ENCODE measurements around the gene SNX9. TPM values are rescaled to one million over a fixed set of nuclear protein-coding genes. Genes with fewer than 3 reads are reported as not detected.
A peak's percentile ranks its signal among the peaks of the same experiment; 100 is the strongest.

SNX9 gene
- total and polyA plus RNA-seq, 2 of the 4 experiments (the other 2 are of a cell fraction) = 35.3 to 41.2 TPM

DNA sequence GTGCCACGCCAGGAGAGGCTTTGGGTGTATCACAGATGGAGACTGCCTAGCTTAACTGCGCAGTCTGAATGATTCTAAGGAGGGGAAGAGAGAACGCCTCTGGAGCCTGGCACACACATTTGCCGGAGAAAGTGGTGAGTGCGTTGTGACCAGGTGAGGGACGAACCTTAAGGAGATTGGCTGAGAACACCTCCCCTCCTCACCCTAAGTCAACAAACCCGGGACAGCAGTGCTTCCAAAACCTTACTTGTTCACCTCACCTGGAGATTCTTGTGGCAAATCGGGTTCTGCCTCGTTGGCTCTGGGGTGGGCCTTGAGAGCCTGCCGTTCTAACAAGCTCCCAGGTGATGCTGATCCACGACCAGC is 168.0 kb downstream of the SNX9 start:
- no peak overlapping the region for H3K4me2 ChIP-seq (ENCODE audit: low read depth, low read length)
- H2AFZ ChIP-seq (replicated peaks; ENCODE audit: low read length, poor library complexity) = no peak overlapping the region
- peaks cover 20 to 75% of the 10 kb centered on the region in 2 experiments for H3K79me1 ChIP-seq (ENCODE audit: low read depth in 1 of 2, low read length in 2 of 2)
- no peak overlapping the region for H4K8ac ChIP-seq (ENCODE audit: low read depth in 2 of 2, low read length in 2 of 2)
- H2AK5ac ChIP-seq (ENCODE audit: low read depth, low read length) = peak overlapping the region; percentile 21; the same call in 1 of the 2 replicates
- intact Hi-C loops (cut with micrococcal nuclease) = no loop called here
- H4K5ac ChIP-seq (ENCODE audit: low read depth, low read length) = 0 out of 2 replicates have a peak overlapping the region, but pooled peaks have one; percentile 30
- ChIA-PET CTCF (no interaction called here), POLR2A (ENCODE audit: unreplicated experiment) (no interaction called here)
- H3K4me3 ChIP-seq (ENCODE audit: insufficient read depth, low read depth, low read length) = no peak overlapping the region
- no TSS peak for BruUV-seq (replicated peaks)
- H3K56ac ChIP-seq (ENCODE audit: extremely low read depth, insufficient read depth, low read length) = no peak overlapping the region
- no peak overlapping the region; the same call in 1 of the 2 replicates for H4K91ac ChIP-seq (ENCODE audit: insufficient read depth, low read depth, low read length)
- no CpG with 5 or more reads among the region's 11 CpGs for WGBS, 2 experiments (ENCODE audit: extremely low coverage in 2 of 2, insufficient read length in 1 of 2)
- no peak overlapping the region for H3K9ac ChIP-seq (ENCODE audit: low read depth, low read length)
- H3K4ac ChIP-seq (ENCODE audit: low read depth, low read length) = no peak overlapping the region
- 0 out of 3 replicates have a peak overlapping the region, but pooled peaks have one; percentile 26 for H2BK15ac ChIP-seq (ENCODE audit: low read depth, low read length)
- H2BK5ac ChIP-seq (ENCODE audit: low read depth, low read length, poor library complexity, severe bottlenecking) = no peak overlapping the region
- in situ Hi-C loops (cut with MboI; ENCODE audit: low sequenced_read_pairs) = no loop called here
- 0 out of 2 replicates have a peak, but pooled peaks cover 4% of the 10 kb centered on the region for H3K36me3 ChIP-seq (ENCODE audit: control insufficient read depth, insufficient read depth, low read length)
- dilution Hi-C loops (cut with HindIII; ENCODE audit: low sequenced_read_pairs, unreplicated experiment) = no loop called here
- no peak overlapping the region for H3K23ac ChIP-seq (ENCODE audit: low read depth, low read length)
- peak overlapping the region; percentile 25 for H2AK9ac ChIP-seq (replicated peaks; ENCODE audit: low read depth, low read length, poor library complexity)
- no peak overlapping the region for H3K14ac ChIP-seq (replicated peaks; ENCODE audit: low read depth, low read length)
- H3K27me3 ChIP-seq (ENCODE audit: control insufficient read depth, insufficient read depth, low read length) = no peaks in the 10 kb centered on the region
- no peaks in the 10 kb centered on the region for H3K9me3 ChIP-seq (ENCODE audit: control insufficient read depth, insufficient read depth, low read length)
- peaks cover 34% of the 10 kb centered on the region for H3K9me1 ChIP-seq (ENCODE audit: insufficient read depth, low read length)
- ATAC-seq (ENCODE audit: low read depth) = no peak
- no peak for DNase-seq
- H3K18ac ChIP-seq (ENCODE audit: low read depth, low read length) = no peak overlapping the region
- no peak overlapping the region for H3K27ac ChIP-seq (ENCODE audit: insufficient read depth, low read length)
- no peak for TF ChIP-seq POLR2A (IDR thresholded peaks at IDR 0.05; ENCODE audit: low read depth, low read length)
- no peak for TF ChIP-seq CEBPB (IDR thresholded peaks at IDR 0.05; ENCODE audit: low read depth, low read length)
- no peak for TF ChIP-seq CHD1 (IDR thresholded peaks at IDR 0.05; ENCODE audit: low read depth, low read length)
- no peak for TF ChIP-seq MAFK (IDR thresholded peaks at IDR 0.05; ENCODE audit: low read depth, low read length)
- TF ChIP-seq NFE2L2 (IDR thresholded peaks at IDR 0.05; ENCODE audit: low read depth, low read length) = no peak
- no peak for TF ChIP-seq FOS (IDR thresholded peaks at IDR 0.05; ENCODE audit: low read depth, low read length)
- H2BK20ac ChIP-seq (ENCODE audit: low read depth, low read length) = no peak overlapping the region
- peaks cover 34% of the 10 kb centered on the region for H3K4me1 ChIP-seq (ENCODE audit: control insufficient read depth, insufficient read depth, low read length)
- H2BK120ac ChIP-seq (ENCODE audit: low read depth, low read length) = no peak overlapping the region
- H4K20me1 ChIP-seq (ENCODE audit: insufficient read depth, low read length) = peaks cover 65% of the 10 kb centered on the region

Data from IMR-90 (cell line).